ENCODE data around the gene BCAS1. TPM values are rescaled to one million over a fixed set of nuclear protein-coding genes. Genes with fewer than 3 reads are reported as not detected.

The BCAS1 gene
- total RNA-seq, 2 donors from 2014 or later: 32.0 to 58.6 TPM

DNA sequence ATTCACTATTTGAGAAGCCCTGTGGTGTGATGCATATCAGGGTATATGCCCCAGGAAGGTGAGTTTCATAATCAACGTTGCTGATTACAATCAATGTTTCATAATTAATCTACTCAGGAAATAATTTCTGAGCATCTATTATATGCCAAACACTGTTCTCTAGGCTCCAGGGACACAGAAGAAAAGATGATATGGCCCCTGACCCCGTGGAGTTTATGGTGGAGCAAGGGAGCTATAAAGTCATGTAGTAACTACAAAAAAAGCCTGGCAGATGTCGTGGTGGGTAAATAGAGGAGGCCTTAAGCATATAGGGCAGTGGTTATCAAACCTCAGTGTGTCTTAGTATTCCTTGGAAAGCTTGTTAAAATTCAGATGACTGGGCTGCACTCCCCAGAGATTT is 40.1 kb upstream of the BCAS1 start:
- TF ChIP-seq, protein P1, sequence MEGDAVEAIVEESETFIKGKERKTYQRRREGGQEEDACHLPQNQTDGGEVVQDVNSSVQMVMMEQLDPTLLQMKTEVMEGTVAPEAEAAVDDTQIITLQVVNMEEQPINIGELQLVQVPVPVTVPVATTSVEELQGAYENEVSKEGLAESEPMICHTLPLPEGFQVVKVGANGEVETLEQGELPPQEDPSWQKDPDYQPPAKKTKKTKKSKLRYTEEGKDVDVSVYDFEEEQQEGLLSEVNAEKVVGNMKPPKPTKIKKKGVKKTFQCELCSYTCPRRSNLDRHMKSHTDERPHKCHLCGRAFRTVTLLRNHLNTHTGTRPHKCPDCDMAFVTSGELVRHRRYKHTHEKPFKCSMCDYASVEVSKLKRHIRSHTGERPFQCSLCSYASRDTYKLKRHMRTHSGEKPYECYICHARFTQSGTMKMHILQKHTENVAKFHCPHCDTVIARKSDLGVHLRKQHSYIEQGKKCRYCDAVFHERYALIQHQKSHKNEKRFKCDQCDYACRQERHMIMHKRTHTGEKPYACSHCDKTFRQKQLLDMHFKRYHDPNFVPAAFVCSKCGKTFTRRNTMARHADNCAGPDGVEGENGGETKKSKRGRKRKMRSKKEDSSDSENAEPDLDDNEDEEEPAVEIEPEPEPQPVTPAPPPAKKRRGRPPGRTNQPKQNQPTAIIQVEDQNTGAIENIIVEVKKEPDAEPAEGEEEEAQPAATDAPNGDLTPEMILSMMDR (IDR thresholded peaks at IDR 0.05): no peak
- TF ChIP-seq POLR2A (IDR thresholded peaks at IDR 0.05) (no peak), POLR2AphosphoS5 (IDR thresholded peaks at IDR 0.05) (no peak)
- Histone ChIP-seq H3K27me3 (replicated peaks; ENCODE audit: insufficient read depth) (no peaks in the 10 kb centered on the region), H3K27ac (no peak overlapping the region), H3K4me3 (no peak overlapping the region), H3K4me1 (replicated peaks) (no peaks in the 10 kb centered on the region), H3K9me3 (no peaks in the 10 kb centered on the region), H3K36me3 (no peaks in the 10 kb centered on the region)
- 39% methylated on average over 3 of the region's 3 CpGs for WGBS
- intact Hi-C loops (cut with DNase I): no loop called here
- DNase-seq (ENCODE audit: low spot score): no peak

DNA sequence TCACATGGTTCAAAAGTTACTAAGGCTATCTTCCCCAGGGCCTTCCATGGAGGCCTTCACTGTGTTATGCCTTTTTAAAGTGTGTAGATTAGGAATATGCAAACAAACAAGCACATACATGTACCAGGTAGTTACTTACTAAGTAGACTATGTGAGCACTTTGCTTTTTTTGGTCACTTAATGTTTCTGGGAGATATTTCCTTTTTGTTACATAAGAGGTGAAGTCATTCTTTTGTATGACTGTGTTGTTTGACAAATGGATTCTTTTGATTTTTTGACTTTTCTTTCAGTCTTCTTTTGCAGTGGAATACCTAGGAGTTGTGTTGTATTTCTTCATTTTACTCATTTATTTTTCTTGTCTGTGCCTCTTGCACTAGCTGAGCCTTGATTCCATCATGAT is 39.6 kb upstream of the BCAS1 start:
- DNase-seq (ENCODE audit: low spot score): no peak
- TF ChIP-seq, protein P1 (IDR thresholded peaks at IDR 0.05): no peak
- TF ChIP-seq POLR2AphosphoS5 (IDR thresholded peaks at IDR 0.05): no peak
- no peaks in the 10 kb centered on the region for H3K9me3 ChIP-seq
- no peaks in the 10 kb centered on the region for H3K36me3 ChIP-seq
- no peak overlapping the region for H3K27ac ChIP-seq
- H3K4me3 ChIP-seq: no peak overlapping the region
- intact Hi-C loops (cut with DNase I): no loop called here
- no peaks in the 10 kb centered on the region for H3K4me1 ChIP-seq (replicated peaks)
- no peaks in the 10 kb centered on the region for H3K27me3 ChIP-seq (replicated peaks; ENCODE audit: insufficient read depth)

DNA sequence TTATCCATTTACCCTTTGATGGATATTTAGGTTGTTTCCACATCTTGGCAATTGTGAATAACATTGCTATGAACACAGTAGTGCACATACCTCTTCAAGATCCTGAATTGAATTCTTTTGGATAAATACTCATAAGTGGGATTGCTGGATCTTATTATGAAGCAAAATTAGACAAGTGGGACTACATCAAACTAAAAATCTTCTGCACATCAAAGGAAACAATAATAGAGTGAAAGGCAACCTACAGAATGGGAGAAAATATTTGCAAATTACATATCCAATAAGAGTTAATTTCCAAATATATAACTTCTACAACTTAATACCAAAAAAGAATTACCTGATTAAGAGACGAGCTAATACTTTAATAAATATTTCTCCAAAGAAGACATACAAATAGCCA is 38.4 kb upstream of the BCAS1 start:
- H3K4me1 ChIP-seq (replicated peaks): no peaks in the 10 kb centered on the region
- no peak for DNase-seq (ENCODE audit: low spot score)
- no peaks in the 10 kb centered on the region for H3K9me3 ChIP-seq
- H3K27me3 ChIP-seq (replicated peaks; ENCODE audit: insufficient read depth): no peaks in the 10 kb centered on the region
- WGBS: 87% methylated on average over 1 of the region's 1 CpG
- no peak overlapping the region for H3K4me3 ChIP-seq
- intact Hi-C loops (cut with DNase I): no loop called here
- no peaks in the 10 kb centered on the region for H3K36me3 ChIP-seq
- no peak overlapping the region for H3K27ac ChIP-seq
- TF ChIP-seq POLR2AphosphoS5 (IDR thresholded peaks at IDR 0.05) (no peak), POLR2A (IDR thresholded peaks at IDR 0.05) (no peak)
- TF ChIP-seq, protein P1 (IDR thresholded peaks at IDR 0.05): no peak

DNA sequence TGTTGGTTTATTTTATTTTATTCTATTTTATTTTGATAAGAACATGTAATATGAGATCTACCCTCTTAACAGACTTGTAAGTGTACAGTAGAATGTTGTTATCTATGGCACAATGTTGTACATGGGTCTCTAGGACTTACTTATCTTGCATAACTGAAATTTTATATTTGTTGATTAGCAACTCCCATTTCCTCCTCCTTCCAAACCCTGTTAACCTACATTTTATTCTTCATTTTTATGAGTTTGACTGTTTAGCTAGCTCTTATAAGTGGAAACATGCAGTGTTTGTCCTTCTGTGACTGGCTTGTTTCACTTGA is 37.9 kb upstream of the BCAS1 start:
- H3K27ac ChIP-seq: no peak overlapping the region

DNA sequence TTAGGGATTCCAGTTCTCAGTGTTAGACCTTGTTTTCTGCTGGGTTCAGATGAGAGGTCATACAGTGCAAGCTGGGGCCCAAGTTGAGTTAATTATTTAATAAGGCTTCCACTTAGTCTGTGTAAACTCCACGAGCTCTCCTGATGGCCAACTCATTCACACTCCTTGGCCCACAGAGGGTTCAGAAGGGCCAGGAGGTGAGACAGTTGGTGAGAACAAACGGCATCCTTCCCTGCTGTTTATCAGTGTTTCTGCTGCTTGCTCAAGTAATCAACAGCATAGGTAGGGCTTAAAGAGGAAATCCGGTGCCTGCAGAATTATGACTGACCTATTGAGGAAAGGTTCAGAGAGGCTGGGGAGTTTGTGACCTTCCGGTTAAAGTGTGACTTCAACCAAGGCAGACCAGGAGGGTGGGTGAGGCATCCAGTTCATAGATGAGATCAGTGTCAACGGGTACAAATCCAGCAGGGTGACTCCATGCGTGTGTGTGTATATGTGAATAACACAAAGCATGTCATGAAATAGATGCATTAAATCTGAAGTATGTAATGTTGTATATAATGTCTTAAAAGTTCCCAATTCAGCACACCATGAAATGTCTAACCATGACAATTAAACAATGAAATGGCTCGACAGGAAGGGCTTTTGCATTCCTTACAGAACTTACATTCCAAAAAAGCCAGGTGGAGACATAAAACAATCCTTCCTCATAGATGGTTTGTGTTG is 37.4 kb upstream of the BCAS1 start:
- no peak for DNase-seq (ENCODE audit: low spot score)
- intact Hi-C loops (cut with DNase I): no loop called here

More for the DNA sequence above, 37.9 kb upstream of the BCAS1 start:
- H3K4me3 ChIP-seq: no peak overlapping the region
- H3K36me3 ChIP-seq: no peaks in the 10 kb centered on the region
- H3K27me3 ChIP-seq (replicated peaks; ENCODE audit: insufficient read depth): no peaks in the 10 kb centered on the region
- no peak for DNase-seq (ENCODE audit: low spot score)
- no peak for TF ChIP-seq POLR2A (IDR thresholded peaks at IDR 0.05)
- TF ChIP-seq POLR2AphosphoS5 (IDR thresholded peaks at IDR 0.05): peak; percentile 45
- H3K4me1 ChIP-seq (replicated peaks): no peaks in the 10 kb centered on the region
- intact Hi-C loops (cut with DNase I): no loop called here
- H3K9me3 ChIP-seq: no peaks in the 10 kb centered on the region

More for the DNA sequence above, 37.4 kb upstream of the BCAS1 start:
- H3K27ac ChIP-seq: no peak overlapping the region
- H3K27me3 ChIP-seq (replicated peaks; ENCODE audit: insufficient read depth): no peaks in the 10 kb centered on the region
- no peaks in the 10 kb centered on the region for H3K9me3 ChIP-seq
- no peaks in the 10 kb centered on the region for H3K4me1 ChIP-seq (replicated peaks)
- H3K36me3 ChIP-seq: no peaks in the 10 kb centered on the region
- H3K4me3 ChIP-seq: no peak overlapping the region
- WGBS: 62% methylated on average over 7 of the region's 7 CpGs
- TF ChIP-seq, protein P1 (IDR thresholded peaks at IDR 0.05): peak in 1 of 4 experiments; percentile 18
- TF ChIP-seq POLR2AphosphoS5 (IDR thresholded peaks at IDR 0.05): no peak

Data from prostate gland (tissue), 2 donors.